Suprapubic skin (tissue), 4 donors: ENCODE results near the gene ARL4D.

Experiments used
- POLR2A ChIP-seq, 2 donors: fragments of 450-650 bp; IDR thresholded peaks; one replicate each; pipeline ENCODE4 v1.6.1; 2017; ENCODE audit warnings: antibody characterized with exemption in 2 of 2, mild to moderate bottlenecking in 2 of 2, moderate library complexity in 2 of 2
- POLR2AphosphoS5 ChIP-seq, 3 donors: sonication (generic); formaldehyde crosslinking; IDR thresholded peaks; one replicate each; pipeline ENCODE4 v1.6.1; 2017; ENCODE audit warnings: antibody characterized with exemption in 3 of 3
- TF ChIP-seq, protein P1 (sequence below), 2 donors: fragments of 200-600 bp in 1 of 2; fragments of 450-650 bp in 1 of 2; sonication (generic) in 1 of 2; IDR thresholded peaks; one replicate each; pipeline ENCODE4 v1.5.1; 2016 to 2019; ENCODE audit warnings: antibody characterized with exemption in 2 of 2, mild to moderate bottlenecking in 1 of 2, moderate library complexity in 1 of 2

DNA sequence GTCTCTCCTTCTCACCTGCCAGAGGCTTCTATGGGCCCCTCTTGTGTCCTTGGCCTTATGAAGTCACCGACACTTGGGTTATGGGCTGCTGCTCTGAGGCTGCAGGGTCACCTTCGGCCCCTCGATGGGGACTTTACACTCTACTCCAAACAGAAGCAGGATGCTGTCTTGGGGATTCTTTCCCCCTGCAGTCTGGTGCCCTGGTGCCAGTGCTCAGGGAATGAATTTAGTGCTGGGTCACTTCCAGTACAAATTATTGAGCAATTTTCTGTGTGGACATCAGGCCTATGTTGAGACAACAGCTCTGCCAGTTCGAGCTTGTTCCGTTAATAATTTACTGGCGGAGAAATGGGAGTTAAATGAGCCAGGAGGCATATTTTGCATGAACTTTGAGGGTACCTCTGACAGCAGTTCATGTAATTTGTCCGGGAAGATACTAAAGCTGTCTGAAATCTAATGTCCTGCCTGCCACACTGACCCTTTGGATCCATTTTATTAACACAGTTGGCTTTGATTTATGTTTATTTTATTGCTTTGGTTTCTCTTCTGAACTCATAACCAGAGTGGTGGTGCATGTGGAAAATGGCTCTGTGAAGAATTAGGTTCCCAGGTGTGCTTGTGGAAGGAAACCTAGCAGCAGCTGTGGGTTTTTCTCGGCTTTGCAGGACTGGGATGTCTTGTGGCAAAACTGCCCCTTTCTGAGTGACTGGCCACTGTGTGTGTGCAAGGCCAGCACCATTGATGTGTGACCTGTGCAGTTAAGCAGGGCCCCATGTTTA lies 50.9 kb downstream of the ARL4D start:
- TF ChIP-seq, protein P1, sequence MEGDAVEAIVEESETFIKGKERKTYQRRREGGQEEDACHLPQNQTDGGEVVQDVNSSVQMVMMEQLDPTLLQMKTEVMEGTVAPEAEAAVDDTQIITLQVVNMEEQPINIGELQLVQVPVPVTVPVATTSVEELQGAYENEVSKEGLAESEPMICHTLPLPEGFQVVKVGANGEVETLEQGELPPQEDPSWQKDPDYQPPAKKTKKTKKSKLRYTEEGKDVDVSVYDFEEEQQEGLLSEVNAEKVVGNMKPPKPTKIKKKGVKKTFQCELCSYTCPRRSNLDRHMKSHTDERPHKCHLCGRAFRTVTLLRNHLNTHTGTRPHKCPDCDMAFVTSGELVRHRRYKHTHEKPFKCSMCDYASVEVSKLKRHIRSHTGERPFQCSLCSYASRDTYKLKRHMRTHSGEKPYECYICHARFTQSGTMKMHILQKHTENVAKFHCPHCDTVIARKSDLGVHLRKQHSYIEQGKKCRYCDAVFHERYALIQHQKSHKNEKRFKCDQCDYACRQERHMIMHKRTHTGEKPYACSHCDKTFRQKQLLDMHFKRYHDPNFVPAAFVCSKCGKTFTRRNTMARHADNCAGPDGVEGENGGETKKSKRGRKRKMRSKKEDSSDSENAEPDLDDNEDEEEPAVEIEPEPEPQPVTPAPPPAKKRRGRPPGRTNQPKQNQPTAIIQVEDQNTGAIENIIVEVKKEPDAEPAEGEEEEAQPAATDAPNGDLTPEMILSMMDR (IDR thresholded peaks at IDR 0.05) = no peak
- TF ChIP-seq POLR2AphosphoS5 (IDR thresholded peaks at IDR 0.05) = no peak
- no peak for TF ChIP-seq POLR2A (IDR thresholded peaks at IDR 0.05)
